GM19328 (cell line): Measurements from ENCODE around the gene SPATA13.

Experiments
- ATAC-seq: cut with Tn5 transposase; IDR thresholded peaks from one replicate; pipeline ENCODE4 v1.9.1; 2021; ENCODE audit warnings: mild to moderate bottlenecking, moderate library complexity; ENCODE audit not compliant: unreplicated experiment

SPATA13 gene

GRCh38 chr13:24273926-24274325, 113.4 kb downstream of the SPATA13 start:
- ATAC-seq, result no peak

- ATAC-seq, result peak; percentile 65
These were observed 114.0 kb downstream of the SPATA13 start for GRCh38 chr13:24274452-24275021.

GRCh38 chr13:24275041-24275440, 114.5 kb downstream of the SPATA13 start:
- no peak for ATAC-seq

- no peak for ATAC-seq
These were observed 115.8 kb downstream of the SPATA13 start for GRCh38 chr13:24276306-24276705.

- ATAC-seq, result no peak
These were observed 116.3 kb downstream of the SPATA13 start for GRCh38 chr13:24276861-24277260.

- no peak for ATAC-seq
These were observed 117.2 kb downstream of the SPATA13 start for GRCh38 chr13:24277761-24278160.

- no peak for ATAC-seq
These were observed 119.0 kb downstream of the SPATA13 start for GRCh38 chr13:24279327-24280110.

- no peak for ATAC-seq
These were observed 120.2 kb downstream of the SPATA13 start for GRCh38 chr13:24280720-24281119.

GRCh38 chr13:24281188-24282008, 120.9 kb downstream of the SPATA13 start:
- ATAC-seq, result no peak

- ATAC-seq, result no peak
These were observed 121.7 kb downstream of the SPATA13 start for GRCh38 chr13:24282256-24282655.

- ATAC-seq, result no peak
These were observed 124.5 kb downstream of the SPATA13 start for GRCh38 chr13:24284889-24285565.

- no peak for ATAC-seq
These were observed 126.1 kb downstream of the SPATA13 start for GRCh38 chr13:24286624-24287023.

- ATAC-seq, result no peak
These were observed 127.3 kb downstream of the SPATA13 start for GRCh38 chr13:24287748-24288287.

- no peak for ATAC-seq
These were observed 128.3 kb downstream of the SPATA13 start for GRCh38 chr13:24288870-24289269.

- no peak for ATAC-seq
These were observed 129.9 kb downstream of the SPATA13 start for GRCh38 chr13:24290280-24290932.

- ATAC-seq, result no peak
These were observed 132.0 kb downstream of the SPATA13 start for GRCh38 chr13:24292481-24292880.

- ATAC-seq, result no peak
These were observed 133.2 kb downstream of the SPATA13 start for GRCh38 chr13:24293746-24294145.

- ATAC-seq, result no peak
These were observed 139.1 kb downstream of the SPATA13 start for GRCh38 chr13:24299488-24300114.

- no peak for ATAC-seq
These were observed 140.9 kb downstream of the SPATA13 start for GRCh38 chr13:24301434-24301833.

- no peak for ATAC-seq
These were observed 141.4 kb downstream of the SPATA13 start for GRCh38 chr13:24301911-24302310.
